Measurements from ENCODE around the gene RAB31.

RAB31 gene

DNA sequence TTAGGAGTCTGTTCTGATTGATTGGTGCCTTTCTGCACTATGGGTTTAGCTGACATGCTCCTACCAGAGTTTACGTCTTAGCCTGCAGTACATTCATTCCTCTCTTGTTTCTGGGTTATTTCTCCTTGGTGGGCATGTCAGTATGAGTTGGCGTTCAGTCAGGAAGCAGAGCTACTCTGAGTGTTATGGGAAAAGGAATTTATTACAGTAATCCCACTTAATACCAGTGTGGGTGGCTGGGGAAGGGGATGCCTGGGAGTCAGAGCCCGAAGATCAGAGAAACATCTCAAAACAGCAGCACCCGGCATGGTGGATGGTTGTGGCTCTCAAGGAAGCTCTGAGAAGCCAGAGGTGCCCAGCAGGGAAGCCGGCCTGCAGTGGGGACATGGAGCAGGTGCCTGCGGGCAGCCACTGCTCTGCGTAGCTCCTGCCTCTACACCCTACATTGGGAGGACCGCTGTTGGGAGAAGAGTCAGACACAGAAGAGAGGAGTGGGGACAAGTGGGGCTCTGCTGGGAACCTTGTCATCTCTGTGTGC is 48.9 kb downstream of the RAB31 start:
- H3K36me3 ChIP-seq (ENCODE audit: control insufficient read depth in 2 of 2, insufficient read depth in 1 of 2, low read length in 2 of 2): no peaks in the 10 kb centered on the region
- H3K27ac ChIP-seq (ENCODE audit: extremely low read depth, low read depth, low read length): no peak overlapping the region
- CTCF ChIA-PET: no interaction called here
- POLR2A ChIA-PET: no interaction called here
- TF ChIP-seq ZFP37 (tag by site-specific recombination; IDR thresholded peaks at IDR 0.05): no peak
- no peaks in the 10 kb centered on the region for H3K4me1 ChIP-seq (ENCODE audit: control insufficient read depth, insufficient read depth, low read length)
- no peak overlapping the region for H3K4me3 ChIP-seq (ENCODE audit: low read depth, low read length)
- no peaks in the 10 kb centered on the region for H3K9me3 ChIP-seq (ENCODE audit: control insufficient read depth, insufficient read depth, low read depth, low read length)

DNA sequence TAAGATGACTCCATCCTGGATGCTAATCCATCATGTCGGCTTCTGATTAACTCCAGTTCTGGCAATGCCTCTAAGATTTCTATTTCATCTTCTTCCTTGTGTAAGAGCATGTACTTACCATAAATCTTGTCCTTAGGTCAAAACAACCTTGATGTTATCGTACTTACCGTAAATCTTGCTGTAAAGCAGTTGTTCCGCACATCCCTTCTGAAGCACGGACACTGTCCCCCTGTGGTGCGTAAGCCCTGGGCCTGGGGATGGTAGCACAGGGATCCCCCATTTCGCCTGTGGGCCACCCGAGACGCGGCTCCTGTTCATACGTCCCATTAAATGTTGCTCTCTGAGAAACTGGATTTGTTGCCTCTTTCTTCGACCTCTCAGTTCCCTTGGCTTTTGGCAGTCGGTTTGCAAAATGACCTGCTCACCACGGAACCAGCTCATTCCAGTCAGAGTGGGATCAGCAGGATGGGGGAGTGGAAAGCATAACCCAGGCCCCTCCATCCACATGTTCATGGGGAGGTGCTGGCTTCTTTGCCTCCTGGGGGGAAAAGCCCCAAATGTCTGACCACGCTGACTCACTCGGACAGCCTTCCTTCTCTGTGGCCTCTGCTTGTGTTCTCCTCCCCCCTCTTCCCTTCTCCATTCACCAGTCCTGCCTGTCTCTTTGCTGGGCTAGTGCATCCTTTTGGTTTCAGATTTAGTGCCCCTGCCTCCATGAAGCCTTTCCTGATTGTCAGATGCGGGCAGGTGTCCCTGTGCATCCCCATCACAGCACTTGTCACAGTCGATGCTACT is 49.9 kb downstream of the RAB31 start:
- Histone ChIP-seq H3K4me3 (ENCODE audit: low read depth, low read length) (no peak overlapping the region), H3K4me1 (ENCODE audit: control insufficient read depth, insufficient read depth, low read length) (no peaks in the 10 kb centered on the region), H3K27ac (ENCODE audit: extremely low read depth, low read depth, low read length) (no peak overlapping the region), H3K9me3 (ENCODE audit: control insufficient read depth, insufficient read depth, low read depth, low read length) (no peaks in the 10 kb centered on the region), H3K36me3 (ENCODE audit: control insufficient read depth in 2 of 2, insufficient read depth in 1 of 2, low read length in 2 of 2) (no peaks in the 10 kb centered on the region)
- ChIA-PET CTCF (no interaction called here), POLR2A (no interaction called here)
- TF ChIP-seq ZNF10 (tag by site-specific recombination; IDR thresholded peaks at IDR 0.05): no peak
- no peak for TF ChIP-seq ZNF223 (tag by site-specific recombination; IDR thresholded peaks at IDR 0.05)
- TF ChIP-seq ZNF433 (tag by site-specific recombination; IDR thresholded peaks at IDR 0.05; ENCODE audit: low read depth): no peak

DNA sequence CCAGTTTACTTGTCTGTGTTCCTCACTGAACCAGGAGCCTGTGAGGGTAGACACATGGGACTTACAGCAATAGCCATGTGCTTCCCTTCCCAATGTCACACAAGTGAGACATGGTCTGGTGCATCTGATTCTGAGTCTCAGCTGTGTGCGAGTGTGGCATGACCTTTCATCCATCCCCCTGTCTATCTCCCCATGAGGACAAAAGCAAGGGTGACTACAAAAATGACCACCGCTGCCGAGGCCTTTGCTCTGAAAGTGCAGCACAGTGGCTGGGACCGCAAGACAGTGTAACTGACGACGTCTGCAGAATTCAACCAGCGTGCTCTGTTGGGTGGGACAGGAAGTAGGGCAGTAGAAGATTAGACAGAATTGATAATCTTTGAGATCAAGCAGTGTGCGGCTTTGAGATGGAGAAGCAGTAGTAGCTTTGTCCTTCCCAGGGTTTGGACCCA is 50.5 kb downstream of the RAB31 start:
- ChIA-PET CTCF (no interaction called here), POLR2A (no interaction called here)
- Histone ChIP-seq H3K4me1 (ENCODE audit: control insufficient read depth, insufficient read depth, low read length) (no peaks in the 10 kb centered on the region), H3K4me3 (ENCODE audit: low read depth, low read length) (no peak overlapping the region), H3K36me3 (ENCODE audit: control insufficient read depth in 2 of 2, insufficient read depth in 1 of 2, low read length in 2 of 2) (no peaks in the 10 kb centered on the region), H3K9me3 (ENCODE audit: control insufficient read depth, insufficient read depth, low read depth, low read length) (no peaks in the 10 kb centered on the region), H3K27ac (ENCODE audit: extremely low read depth, low read depth, low read length) (no peak overlapping the region)
- TF ChIP-seq, protein P1, sequence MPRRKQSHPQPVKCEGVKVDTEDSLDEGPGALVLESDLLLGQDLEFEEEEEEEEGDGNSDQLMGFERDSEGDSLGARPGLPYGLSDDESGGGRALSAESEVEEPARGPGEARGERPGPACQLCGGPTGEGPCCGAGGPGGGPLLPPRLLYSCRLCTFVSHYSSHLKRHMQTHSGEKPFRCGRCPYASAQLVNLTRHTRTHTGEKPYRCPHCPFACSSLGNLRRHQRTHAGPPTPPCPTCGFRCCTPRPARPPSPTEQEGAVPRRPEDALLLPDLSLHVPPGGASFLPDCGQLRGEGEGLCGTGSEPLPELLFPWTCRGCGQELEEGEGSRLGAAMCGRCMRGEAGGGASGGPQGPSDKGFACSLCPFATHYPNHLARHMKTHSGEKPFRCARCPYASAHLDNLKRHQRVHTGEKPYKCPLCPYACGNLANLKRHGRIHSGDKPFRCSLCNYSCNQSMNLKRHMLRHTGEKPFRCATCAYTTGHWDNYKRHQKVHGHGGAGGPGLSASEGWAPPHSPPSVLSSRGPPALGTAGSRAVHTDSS (tag by site-specific recombination; IDR thresholded peaks at IDR 0.05): no peak
- TF ChIP-seq HOXA7 (CRISPR knock-in tag; IDR thresholded peaks at IDR 0.05; ENCODE audit: borderline replicate concordance) (no peak), ZNF366 (tag by site-specific recombination; conservative IDR thresholded peaks at IDR 0.05) (no peak), GLIS2 (tag by site-specific recombination; IDR thresholded peaks at IDR 0.05) (no peak), ZNF274 (IDR thresholded peaks at IDR 0.05; ENCODE audit: low read length) (no peak), ZNF274 (tag by site-specific recombination; IDR thresholded peaks at IDR 0.05; ENCODE audit: borderline replicate concordance) (no peak)
- TF ChIP-seq, protein P2, sequence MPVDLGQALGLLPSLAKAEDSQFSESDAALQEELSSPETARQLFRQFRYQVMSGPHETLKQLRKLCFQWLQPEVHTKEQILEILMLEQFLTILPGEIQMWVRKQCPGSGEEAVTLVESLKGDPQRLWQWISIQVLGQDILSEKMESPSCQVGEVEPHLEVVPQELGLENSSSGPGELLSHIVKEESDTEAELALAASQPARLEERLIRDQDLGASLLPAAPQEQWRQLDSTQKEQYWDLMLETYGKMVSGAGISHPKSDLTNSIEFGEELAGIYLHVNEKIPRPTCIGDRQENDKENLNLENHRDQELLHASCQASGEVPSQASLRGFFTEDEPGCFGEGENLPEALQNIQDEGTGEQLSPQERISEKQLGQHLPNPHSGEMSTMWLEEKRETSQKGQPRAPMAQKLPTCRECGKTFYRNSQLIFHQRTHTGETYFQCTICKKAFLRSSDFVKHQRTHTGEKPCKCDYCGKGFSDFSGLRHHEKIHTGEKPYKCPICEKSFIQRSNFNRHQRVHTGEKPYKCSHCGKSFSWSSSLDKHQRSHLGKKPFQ (tag by site-specific recombination; IDR thresholded peaks at IDR 0.05): no peak

DNA sequence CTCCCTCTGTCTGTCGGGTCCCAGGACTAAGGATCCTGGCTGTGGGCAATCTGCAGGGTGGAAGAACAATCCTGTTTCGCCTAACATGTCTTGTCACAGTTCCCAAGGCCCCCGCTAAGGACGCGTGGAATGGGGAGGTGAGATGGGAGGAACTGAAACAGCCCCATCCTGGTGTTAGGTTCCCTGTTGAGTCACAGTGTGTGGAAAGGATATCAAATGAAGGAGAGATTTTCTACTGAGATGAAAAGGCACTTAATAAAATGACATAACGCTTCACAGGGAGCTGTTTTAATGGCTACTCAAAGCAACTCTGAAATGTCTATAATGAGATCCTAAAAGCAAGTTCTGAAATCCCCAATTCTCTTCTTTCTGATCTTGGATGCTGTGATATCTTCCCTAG is 52.5 kb downstream of the RAB31 start:
- H3K4me1 ChIP-seq (ENCODE audit: control insufficient read depth, insufficient read depth, low read length): 0 out of 2 replicates have a peak, but pooled peaks cover 3% of the 10 kb centered on the region
- POLR2A ChIA-PET: no interaction called here
- no peak overlapping the region for H3K27ac ChIP-seq (ENCODE audit: extremely low read depth, low read depth, low read length)
- no peaks in the 10 kb centered on the region for H3K9me3 ChIP-seq (ENCODE audit: control insufficient read depth, insufficient read depth, low read depth, low read length)
- no peaks in the 10 kb centered on the region for H3K36me3 ChIP-seq (ENCODE audit: control insufficient read depth in 2 of 2, insufficient read depth in 1 of 2, low read length in 2 of 2)
- no peak for TF ChIP-seq REPIN1 (tag by site-specific recombination; IDR thresholded peaks at IDR 0.05; ENCODE audit: low read depth)
- TF ChIP-seq, protein P3, sequence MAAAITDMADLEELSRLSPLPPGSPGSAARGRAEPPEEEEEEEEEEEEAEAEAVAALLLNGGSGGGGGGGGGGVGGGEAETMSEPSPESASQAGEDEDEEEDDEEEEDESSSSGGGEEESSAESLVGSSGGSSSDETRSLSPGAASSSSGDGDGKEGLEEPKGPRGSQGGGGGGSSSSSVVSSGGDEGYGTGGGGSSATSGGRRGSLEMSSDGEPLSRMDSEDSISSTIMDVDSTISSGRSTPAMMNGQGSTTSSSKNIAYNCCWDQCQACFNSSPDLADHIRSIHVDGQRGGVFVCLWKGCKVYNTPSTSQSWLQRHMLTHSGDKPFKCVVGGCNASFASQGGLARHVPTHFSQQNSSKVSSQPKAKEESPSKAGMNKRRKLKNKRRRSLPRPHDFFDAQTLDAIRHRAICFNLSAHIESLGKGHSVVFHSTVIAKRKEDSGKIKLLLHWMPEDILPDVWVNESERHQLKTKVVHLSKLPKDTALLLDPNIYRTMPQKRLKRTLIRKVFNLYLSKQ (tag by site-specific recombination; IDR thresholded peaks at IDR 0.05; ENCODE audit: borderline replicate concordance): no peak
- TF ChIP-seq ZNF391 (tag by site-specific recombination; IDR thresholded peaks at IDR 0.05; ENCODE audit: borderline replicate concordance, low read depth): no peak
- no peak for TF ChIP-seq ZNF521 (tag by site-specific recombination; IDR thresholded peaks at IDR 0.05)
- TF ChIP-seq ZNF664 (tag by site-specific recombination; IDR thresholded peaks at IDR 0.05): no peak
- no peak for TF ChIP-seq ZSCAN16 (tag by site-specific recombination; IDR thresholded peaks at IDR 0.05)
- H3K4me3 ChIP-seq (ENCODE audit: low read depth, low read length): no peak overlapping the region
- CTCF ChIA-PET: interaction anchor here (0.8 to 1.4 kb wide), 4 partner anchors 10 to 185 kb away, joined by 3 to 8 read pairs (median 3); no protein-coding TSS in a partner anchor
